ENCODE data around the gene HSPA4L. TPM values are rescaled to one million over a fixed set of nuclear protein-coding genes. Genes with fewer than 3 reads are reported as not detected.

HSPA4L gene
- total and polyA plus RNA-seq, 10 of the 15 experiments (the other 5 are each of a cell fraction or from before 2014, with no cell fraction given) = 8.6 to 40.5 (median 21.4) TPM

GRCh38 chr4:127880763-127881562, 98.8 kb downstream of the HSPA4L start, which contains the start of gene PLK4 (continued):
- TF ChIP-seq E4F1 (IDR thresholded peaks at IDR 0.05; ENCODE audit: borderline replicate concordance, partially characterized antibody) (peak; percentile 65), SMAD1 (IDR thresholded peaks at IDR 0.05; ENCODE audit: low read depth, partially characterized antibody) (no peak), NFIC (IDR thresholded peaks at IDR 0.05; ENCODE audit: low read depth, low read length) (peak; percentile 32; the same call in 1 of the 2 replicates), CHD1 (IDR thresholded peaks at IDR 0.05; ENCODE audit: low read depth, low read length) (no peak), ASH2L (IDR thresholded peaks at IDR 0.05; ENCODE audit: borderline replicate concordance, low read depth) (peak; percentile 97; the same call in 1 of the 2 replicates), CUX1 (IDR thresholded peaks at IDR 0.05; ENCODE audit: insufficient replicate concordance, low read depth, low read length) (no peak), NRF1 (conservative IDR thresholded peaks at IDR 0.05; ENCODE audit: low read depth, low read length) (peak; percentile 87), ZZZ3 (IDR thresholded peaks at IDR 0.05; ENCODE audit: control insufficient read depth, insufficient read length, low read depth) (no peak), NFYA (IDR thresholded peaks at IDR 0.05; ENCODE audit: borderline replicate concordance, low read depth, low read length) (no peak), ZNF217 (IDR thresholded peaks at IDR 0.05) (no peak), SKIL (IDR thresholded peaks at IDR 0.05; ENCODE audit: low read depth, poor library complexity, severe bottlenecking) (no peak), ZNF207 (IDR thresholded peaks at IDR 0.05; ENCODE audit: borderline replicate concordance) (0 out of 2 replicates have a peak, but pooled peaks have one; percentile 30), BRCA1 (IDR thresholded peaks at IDR 0.05; ENCODE audit: low read depth, low read length) (no peak; the same call in 1 of the 2 replicates), ESRRA (IDR thresholded peaks at IDR 0.05; ENCODE audit: low read length) (0 out of 2 replicates have a peak, but pooled peaks have one; percentile 76), BCLAF1 (IDR thresholded peaks at IDR 0.05) (no peak), TARDBP (IDR thresholded peaks at IDR 0.05; ENCODE audit: borderline replicate concordance) (no peak)
